C4-2B (cell line): ENCODE results near the gene FUT6.

Experiments used
- ZFX ChIP-seq: fragments of 450-650 bp; IDR thresholded peaks from 2 replicates; pipeline ENCODE4 v1.6.1; 2017
- TF ChIP-seq, protein P1 (sequence below): fragments of 450-650 bp; conservative IDR thresholded peaks from 2 replicates; pipeline ENCODE4 v1.5.1; 2017; ENCODE audit warnings: mild to moderate bottlenecking

DNA sequence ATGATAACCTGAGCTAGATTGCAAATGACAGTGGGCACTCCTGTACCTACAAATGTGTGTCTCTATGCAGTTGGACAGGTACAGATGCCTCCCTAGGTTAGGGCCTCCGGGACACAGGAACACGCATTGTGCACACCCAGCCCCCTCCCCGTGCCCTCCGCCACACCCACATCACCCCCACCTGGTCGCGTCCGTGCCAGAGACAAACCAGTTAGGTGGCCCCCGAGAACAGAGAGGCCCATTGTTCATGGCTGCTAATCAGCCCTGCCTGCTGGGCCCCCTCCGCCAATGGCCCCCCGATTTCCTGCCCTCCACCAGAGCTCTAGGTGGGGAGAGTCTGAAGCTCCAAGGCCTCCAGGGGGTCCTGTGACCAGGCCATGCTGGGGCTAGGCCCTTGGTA, 20.9 kb downstream of the FUT6 start:
- TF ChIP-seq, protein P1, sequence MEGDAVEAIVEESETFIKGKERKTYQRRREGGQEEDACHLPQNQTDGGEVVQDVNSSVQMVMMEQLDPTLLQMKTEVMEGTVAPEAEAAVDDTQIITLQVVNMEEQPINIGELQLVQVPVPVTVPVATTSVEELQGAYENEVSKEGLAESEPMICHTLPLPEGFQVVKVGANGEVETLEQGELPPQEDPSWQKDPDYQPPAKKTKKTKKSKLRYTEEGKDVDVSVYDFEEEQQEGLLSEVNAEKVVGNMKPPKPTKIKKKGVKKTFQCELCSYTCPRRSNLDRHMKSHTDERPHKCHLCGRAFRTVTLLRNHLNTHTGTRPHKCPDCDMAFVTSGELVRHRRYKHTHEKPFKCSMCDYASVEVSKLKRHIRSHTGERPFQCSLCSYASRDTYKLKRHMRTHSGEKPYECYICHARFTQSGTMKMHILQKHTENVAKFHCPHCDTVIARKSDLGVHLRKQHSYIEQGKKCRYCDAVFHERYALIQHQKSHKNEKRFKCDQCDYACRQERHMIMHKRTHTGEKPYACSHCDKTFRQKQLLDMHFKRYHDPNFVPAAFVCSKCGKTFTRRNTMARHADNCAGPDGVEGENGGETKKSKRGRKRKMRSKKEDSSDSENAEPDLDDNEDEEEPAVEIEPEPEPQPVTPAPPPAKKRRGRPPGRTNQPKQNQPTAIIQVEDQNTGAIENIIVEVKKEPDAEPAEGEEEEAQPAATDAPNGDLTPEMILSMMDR: no peak
- TF ChIP-seq ZFX: no peak
